ENCODE results near the gene TSHZ1.
"Not testable (repeated sequence)": the region's sequence is repeated elsewhere in the genome, so short reads cannot be mapped to it uniquely, and the experiment has no call there.

TSHZ1 gene

GRCh38 chr18:75319905-75320304 is 109.3 kb downstream of the TSHZ1 start:
- DNase-seq = no peak

GRCh38 chr18:75320506-75320905 is 109.9 kb downstream of the TSHZ1 start:
- no peak for DNase-seq

GRCh38 chr18:75321431-75321830 is 110.8 kb downstream of the TSHZ1 start:
- no peak for DNase-seq

GRCh38 chr18:75322206-75322605 is 111.6 kb downstream of the TSHZ1 start:
- DNase-seq = no peak

GRCh38 chr18:75323821-75324585 is 113.4 kb downstream of the TSHZ1 start:
- no peak for DNase-seq

- DNase-seq = no peak
Observed at GRCh38 chr18:75324686-75325257, 114.2 kb downstream of the TSHZ1 start.

- DNase-seq = not testable (repeated sequence)
Observed at GRCh38 chr18:75329753-75330152, 119.2 kb downstream of the TSHZ1 start.

GRCh38 chr18:75330308-75330707 is 119.7 kb downstream of the TSHZ1 start:
- DNase-seq = no peak

GRCh38 chr18:75334869-75335268 is 124.3 kb downstream of the TSHZ1 start:
- DNase-seq = no peak

- no peak for DNase-seq
Observed at GRCh38 chr18:75335511-75335910, 124.9 kb downstream of the TSHZ1 start.

- DNase-seq = no peak
Observed at GRCh38 chr18:75336767-75337166, 126.2 kb downstream of the TSHZ1 start.

- DNase-seq = no peak
Observed at GRCh38 chr18:75337348-75337747, 126.8 kb downstream of the TSHZ1 start.

- no peak for DNase-seq
Observed at GRCh38 chr18:75338631-75339030, 128.0 kb downstream of the TSHZ1 start.
